AG09309 (cell line): ENCODE measurements around the gene PPP2R5D.

Experiments
- DNase-seq: peaks from one replicate; pipeline ENCODE4 v3.0.0-alpha.2; 2010; ENCODE audit warnings: low read depth
- H3K4me3 ChIP-seq: 2 replicates; pipeline ENCODE4 v1.5.1; 2011; ENCODE audit warnings: mild to moderate bottlenecking, low read depth, low read length, moderate library complexity; ENCODE audit not compliant: control insufficient read depth
- TF ChIP-seq, protein P1 (sequence below): IDR thresholded peaks from 2 replicates; pipeline ENCODE4 v1.5.1; 2011; ENCODE audit warnings: mild to moderate bottlenecking, low read depth, low read length, inconsistent platforms; ENCODE audit not compliant: insufficient read depth, control insufficient read depth; ENCODE audit errors: missing control alignments

PPP2R5D gene

DNA sequence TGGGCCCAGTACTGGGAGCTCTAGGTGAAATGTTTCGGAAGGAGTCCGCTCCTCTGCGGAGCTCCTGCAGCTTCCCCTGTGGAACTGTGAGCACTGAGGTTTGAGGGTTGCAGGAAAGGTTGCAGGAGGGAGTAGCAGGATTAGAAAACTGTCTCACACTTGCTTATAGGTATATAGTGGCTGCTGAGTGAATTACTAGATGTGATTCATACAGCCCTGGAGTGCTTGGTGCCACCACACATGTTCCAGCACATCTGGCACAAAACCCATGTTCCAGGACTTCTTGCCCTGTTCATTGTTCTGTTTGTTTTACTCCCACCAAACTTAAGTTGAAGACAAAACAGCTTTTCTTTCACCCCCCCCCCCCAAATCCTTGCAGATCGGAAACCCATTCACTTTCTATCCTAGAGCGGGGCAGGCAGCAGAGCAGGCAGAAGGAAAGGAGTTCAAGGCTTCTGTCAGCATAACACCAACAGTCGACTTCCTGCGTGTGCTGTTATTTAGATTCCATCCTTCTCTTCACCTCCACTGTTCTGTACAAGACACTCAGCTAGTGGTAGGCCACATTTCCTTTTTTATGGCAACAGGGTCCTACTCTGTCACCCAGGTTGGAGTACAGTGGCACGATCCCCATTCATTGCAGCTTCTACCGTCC lies 4.7 kb upstream of the PPP2R5D start:
- DNase-seq: no peak
- H3K4me3 ChIP-seq: peak overlapping the region; percentile 94
- TF ChIP-seq, protein P1, sequence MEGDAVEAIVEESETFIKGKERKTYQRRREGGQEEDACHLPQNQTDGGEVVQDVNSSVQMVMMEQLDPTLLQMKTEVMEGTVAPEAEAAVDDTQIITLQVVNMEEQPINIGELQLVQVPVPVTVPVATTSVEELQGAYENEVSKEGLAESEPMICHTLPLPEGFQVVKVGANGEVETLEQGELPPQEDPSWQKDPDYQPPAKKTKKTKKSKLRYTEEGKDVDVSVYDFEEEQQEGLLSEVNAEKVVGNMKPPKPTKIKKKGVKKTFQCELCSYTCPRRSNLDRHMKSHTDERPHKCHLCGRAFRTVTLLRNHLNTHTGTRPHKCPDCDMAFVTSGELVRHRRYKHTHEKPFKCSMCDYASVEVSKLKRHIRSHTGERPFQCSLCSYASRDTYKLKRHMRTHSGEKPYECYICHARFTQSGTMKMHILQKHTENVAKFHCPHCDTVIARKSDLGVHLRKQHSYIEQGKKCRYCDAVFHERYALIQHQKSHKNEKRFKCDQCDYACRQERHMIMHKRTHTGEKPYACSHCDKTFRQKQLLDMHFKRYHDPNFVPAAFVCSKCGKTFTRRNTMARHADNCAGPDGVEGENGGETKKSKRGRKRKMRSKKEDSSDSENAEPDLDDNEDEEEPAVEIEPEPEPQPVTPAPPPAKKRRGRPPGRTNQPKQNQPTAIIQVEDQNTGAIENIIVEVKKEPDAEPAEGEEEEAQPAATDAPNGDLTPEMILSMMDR: no peak

DNA sequence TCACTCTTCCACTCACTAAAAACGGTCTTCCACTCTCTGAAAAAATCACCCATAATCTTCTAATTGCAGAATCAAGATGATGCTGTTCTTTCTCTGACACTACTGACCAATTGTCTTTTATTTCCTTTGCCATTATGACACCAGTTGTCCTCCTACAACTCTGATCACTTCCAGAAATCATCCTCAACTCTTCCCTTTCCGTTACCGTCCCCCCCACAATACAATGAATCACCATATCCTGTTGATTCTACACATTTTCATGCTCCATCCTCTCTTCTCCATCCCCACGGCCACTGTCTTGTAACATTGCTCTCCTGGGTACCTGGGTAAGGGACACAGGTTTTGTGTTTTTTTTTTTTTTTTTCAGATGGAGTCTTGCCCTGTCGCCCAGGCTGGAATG lies 2.5 kb upstream of the PPP2R5D start:
- DNase-seq: no peak
- TF ChIP-seq, protein P1: no peak
- H3K4me3 ChIP-seq: no peak overlapping the region

DNA sequence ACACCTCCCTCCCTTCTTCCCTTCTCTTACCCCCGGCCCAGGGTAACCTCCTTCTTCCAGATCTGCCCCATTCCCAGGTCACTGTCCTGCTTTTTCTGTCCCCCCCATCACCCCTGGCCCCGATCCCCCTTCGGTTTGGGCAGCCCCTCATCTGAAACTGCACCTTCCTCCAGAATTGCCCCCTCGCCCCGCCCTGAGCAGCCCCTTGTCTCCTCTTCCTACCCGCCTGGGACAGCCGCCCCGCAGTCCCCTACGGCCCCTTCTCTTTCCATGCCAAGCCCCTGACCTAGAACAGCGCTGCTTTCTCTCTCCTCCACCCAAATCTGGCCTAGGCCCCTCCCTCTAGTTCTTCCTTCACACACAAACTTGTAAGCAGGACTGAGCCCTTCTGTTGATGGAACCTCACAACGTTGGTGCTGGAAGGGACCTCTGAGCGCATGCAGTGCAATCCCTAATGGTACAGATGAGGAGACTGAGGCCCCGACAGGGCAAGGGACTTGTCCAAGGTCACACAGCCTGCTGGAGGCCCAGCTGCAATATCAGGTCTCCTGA lies 630 bp downstream of the PPP2R5D start:
- peak overlapping the region; percentile 68 for H3K4me3 ChIP-seq
- TF ChIP-seq, protein P1: no peak
- DNase-seq: no peak

DNA sequence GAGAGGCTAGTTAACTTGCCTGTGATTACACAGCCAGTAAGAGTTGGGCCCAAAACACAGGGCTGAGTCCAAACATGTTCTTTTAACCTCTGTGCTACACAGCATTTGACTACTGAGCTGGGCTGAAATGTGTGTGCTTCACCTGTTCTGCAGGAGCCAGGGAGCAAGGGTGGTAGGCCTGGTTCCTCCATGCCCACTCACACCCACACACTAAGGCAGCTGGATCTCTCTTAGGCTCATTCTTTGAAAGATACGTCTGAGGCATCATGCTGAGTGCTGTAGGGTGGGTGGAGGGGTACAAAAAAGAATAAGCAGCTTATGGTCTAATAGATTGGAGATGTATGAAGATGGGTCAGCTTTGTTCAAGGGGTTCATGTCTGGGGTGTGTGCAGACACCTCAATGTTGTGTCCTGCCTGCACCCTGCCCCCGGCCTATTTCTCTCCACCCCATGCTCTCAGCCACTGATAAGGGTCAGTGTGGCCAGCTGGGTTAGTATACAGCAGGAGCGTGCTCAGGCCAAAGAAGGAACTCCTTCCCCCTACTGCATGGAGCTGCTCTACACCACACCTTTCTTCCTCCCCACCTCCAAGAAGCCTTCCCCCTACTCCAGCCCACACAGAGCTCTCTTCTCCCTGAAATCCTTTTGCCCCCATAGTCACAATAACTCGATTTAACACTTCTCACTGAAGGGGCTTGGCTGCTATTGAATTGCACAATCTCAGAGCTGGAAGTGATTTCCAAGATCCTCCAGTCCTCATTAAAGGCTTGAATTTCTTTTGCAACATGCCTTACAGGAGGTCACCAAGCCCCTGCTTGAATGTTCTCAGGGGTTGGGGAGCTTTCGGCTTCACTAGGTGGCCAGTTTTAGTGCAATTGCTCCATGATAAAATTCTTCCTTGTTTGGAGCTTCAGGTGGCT lies 3.4 kb downstream of the PPP2R5D start:
- no peak overlapping the region for H3K4me3 ChIP-seq
- TF ChIP-seq, protein P1: no peak
- no peak for DNase-seq

DNA sequence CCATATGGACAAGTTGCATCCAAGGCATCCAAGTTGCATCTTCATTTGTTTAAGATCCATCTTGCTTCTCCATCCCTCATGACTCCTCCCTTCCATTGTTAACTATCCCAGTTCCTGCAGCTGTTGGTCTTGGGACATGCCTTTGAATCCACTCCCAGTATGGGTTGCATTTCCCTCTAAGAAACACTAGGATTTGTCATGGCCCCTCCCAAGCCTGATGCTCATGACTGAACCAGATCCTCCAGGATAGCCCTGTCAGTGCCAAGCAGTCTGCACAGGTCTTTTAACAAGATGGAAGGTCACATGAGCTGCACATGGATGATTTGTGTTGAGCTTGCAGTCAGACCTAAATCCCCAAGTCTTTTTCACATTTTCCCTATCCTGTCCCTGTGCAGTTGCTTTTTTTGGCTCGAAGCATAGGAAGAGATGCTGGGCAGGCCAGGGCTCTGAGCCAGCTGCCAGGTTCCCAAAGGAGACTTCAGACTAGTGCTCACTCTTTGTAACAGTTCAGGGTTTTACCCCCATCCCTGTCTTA lies 4.2 kb downstream of the PPP2R5D start:
- no peak for DNase-seq
- no peak overlapping the region for H3K4me3 ChIP-seq
- TF ChIP-seq, protein P1: no peak

DNA sequence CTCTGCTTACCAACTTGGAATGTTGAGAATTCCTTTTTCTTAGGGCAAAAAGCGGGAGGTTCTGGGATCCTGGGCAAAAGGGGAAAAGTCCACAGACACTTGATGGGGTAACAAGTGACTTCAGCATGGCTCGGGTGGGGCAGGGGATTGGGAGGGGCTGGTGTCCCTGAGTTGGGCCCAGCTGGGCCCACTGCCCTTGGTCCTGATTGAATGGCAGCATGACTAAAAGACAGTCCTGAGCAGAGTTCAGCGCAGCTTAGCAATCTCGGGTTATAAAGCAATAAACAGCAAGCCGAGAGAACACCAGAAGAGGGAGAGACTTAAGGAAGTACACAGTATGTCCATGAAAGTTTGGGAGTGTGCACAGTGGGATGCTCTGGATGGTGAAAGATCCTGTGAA lies 5.6 kb downstream of the PPP2R5D start:
- DNase-seq: no peak
- TF ChIP-seq, protein P1: no peak
- H3K4me3 ChIP-seq: no peak overlapping the region
